NB4 (cell line): ENCODE data around the gene HOOK2.

Experiments used
- DNase-seq: peaks from one replicate; pipeline ENCODE4 v3.0.0; 2010; ENCODE audit warnings: low read depth
- H3K4me3 ChIP-seq: one replicate; pipeline ENCODE4 v1.5.1; 2011; ENCODE audit warnings: mild to moderate bottlenecking, low read depth, low read length, moderate library complexity
- CTCF ChIP-seq: IDR thresholded peaks from one replicate; pipeline ENCODE4 v1.5.1; 2012; ENCODE audit warnings: low read depth, low read length
- MAX ChIP-seq: IDR thresholded peaks from 2 replicates; pipeline ENCODE4 v1.6.1; 2011; ENCODE audit warnings: low read depth, low read length
- MYC ChIP-seq: IDR thresholded peaks from 2 replicates; pipeline ENCODE4 v1.6.1; 2011; ENCODE audit warnings: low read depth, low read length
- POLR2A ChIP-seq: IDR thresholded peaks from 2 replicates; pipeline ENCODE4 v1.6.1; 2011; ENCODE audit warnings: mild to moderate bottlenecking; ENCODE audit not compliant: insufficient read length; ENCODE audit errors: extremely low read depth

HOOK2 gene

DNA sequence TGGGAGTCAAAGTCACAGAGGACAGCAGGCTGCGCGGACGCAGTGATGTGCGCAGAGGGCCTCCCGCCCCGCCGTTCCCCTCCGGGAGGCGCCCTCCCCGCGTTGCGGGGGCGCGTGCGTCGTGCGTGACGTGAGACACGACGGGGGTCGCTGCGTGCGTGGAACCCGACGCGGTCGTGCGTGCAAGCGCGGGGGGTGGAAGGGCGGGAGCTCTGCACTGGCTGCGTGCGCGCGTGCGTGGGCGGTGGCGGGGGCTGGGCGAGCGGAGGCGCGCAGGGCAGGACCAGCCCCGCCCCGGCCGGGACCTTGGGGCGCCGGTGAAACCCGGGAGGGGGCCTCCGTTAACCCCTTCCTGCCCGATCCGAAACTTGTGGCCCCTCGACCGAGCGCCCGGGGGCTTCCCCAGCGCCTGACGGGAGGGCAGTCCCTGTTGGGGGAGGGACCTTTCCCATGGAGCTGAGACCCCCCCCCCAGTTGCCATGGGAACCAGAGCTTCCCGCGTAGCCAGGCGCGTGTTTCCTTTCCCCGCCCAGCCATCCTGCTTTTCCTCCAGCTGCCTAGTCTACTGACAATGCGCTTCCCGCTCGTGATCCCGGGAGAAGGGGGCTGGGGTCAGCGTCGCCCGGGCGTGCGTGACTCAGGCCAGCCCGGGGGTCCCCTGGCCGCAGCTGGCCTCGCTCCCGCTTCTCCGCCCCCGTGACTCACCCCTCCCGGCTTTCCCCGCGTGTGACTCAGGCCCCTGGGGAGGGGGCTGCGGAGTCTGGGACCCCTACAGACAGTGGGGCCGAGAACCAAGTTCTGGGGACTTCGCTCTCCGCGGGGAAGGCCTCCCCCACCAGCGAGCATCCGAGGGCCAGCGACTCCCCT is 7.3 kb upstream of the HOOK2 start:
- DNase-seq = peak; percentile 80
- TF ChIP-seq POLR2A (peak; percentile 16), MAX (peak; percentile 60), MYC (no peak), CTCF (no peak)
- H3K4me3 ChIP-seq = peak overlapping the region; percentile 34

DNA sequence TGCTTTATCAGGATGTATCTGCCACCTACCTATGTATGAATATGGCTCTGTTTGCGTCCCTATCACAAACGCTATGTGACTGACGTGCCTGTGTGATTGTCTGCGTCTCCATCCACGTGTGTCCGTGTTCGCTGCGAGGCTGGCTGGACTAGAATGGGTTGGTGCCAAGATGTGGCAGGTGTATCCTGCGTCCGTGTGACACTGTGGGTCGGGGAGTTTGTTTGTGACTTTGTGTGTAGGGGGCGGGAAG is 6.7 kb upstream of the HOOK2 start:
- no peak for DNase-seq
- TF ChIP-seq CTCF (no peak), MAX (no peak), POLR2A (no peak), MYC (no peak)
- peak overlapping the region; percentile 29 for H3K4me3 ChIP-seq

GRCh38 chr19:12779162-12779993 is 4.0 kb upstream of the HOOK2 start:
- DNase-seq = peak; percentile 51
- H3K4me3 ChIP-seq = no peak overlapping the region
- no peak for TF ChIP-seq MYC
- TF ChIP-seq POLR2A = no peak
- TF ChIP-seq MAX = no peak
- no peak for TF ChIP-seq CTCF

DNA sequence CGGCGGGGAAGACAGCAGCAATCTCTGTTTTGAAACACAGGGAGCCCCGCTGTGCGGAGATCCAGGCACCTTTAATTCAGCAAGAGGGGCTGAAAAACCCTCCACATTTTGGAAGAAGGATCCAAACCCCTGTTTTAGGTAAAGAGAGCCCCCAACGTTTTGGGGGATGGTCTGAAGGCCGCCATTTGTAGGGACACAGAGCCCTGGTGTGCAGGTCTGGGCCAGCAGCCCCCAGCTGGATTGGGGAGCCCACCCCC is 3.5 kb upstream of the HOOK2 start:
- DNase-seq = no peak
- TF ChIP-seq CTCF (no peak), POLR2A (no peak), MYC (no peak), MAX (no peak)
- H3K4me3 ChIP-seq = peak overlapping the region; percentile 69

DNA sequence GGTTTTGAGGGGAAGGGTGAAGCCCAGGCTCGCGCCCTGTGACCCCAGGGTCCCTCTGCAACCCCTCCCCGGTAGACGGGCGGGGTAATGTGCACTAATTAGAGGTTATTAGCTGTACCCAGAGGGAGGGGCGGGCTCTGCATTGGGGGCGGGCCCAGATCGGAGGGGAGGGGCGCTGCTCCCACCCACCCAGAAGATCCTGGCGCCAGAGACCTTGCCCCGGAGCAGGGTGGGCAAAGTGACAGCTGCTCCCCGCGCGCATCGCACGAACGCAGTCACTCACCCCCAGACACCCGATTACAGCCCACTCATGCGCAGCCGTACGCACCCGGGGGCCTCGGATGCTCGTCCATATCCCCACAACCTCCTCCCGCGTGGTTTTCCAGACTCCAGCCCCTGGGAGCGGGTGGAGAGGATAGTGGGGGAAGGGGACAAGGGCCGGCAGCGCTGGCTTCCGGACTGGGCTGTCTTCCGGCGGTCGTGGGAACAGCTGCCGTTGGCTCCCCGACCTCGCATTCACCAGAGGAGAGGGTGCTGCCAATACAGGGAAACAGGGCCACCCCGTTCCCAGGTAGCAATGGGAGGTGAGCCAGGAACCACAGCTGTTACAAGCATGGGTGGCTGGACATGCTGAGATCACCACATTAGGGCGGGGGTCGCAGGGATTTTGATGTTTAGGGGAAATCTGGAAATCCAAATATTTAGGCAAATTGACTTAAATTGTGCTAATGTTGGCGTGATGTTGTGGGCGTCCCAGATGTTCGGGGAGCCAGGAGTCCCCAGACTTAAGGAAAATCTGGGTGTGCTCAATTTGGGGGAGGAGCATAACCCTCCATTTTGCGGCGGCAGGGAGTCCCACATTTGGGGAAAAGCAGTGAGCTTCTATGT is 2.9 kb upstream of the HOOK2 start:
- peak; percentile 67 for DNase-seq
- peak overlapping the region; percentile 69 for H3K4me3 ChIP-seq
- no peak for TF ChIP-seq CTCF
- no peak; the same call in 1 of the 2 replicates for TF ChIP-seq MAX
- TF ChIP-seq MYC = peak; percentile 44; the same call in 1 of the 2 replicates
- peak; percentile 15 for TF ChIP-seq POLR2A
